ENCODE data around the gene TACR1. TPM values are rescaled to one million over a fixed set of nuclear protein-coding genes. Genes with fewer than 3 reads are reported as not detected.
A peak's percentile ranks its signal among the peaks of the same experiment; 100 is the strongest.

Gene TACR1
- total and polyA plus RNA-seq, 8 donors = 0.14 to 3.5 (median 0.49) TPM; not detected in 4

GRCh38 chr2:75134860-75135259 is 64.5 kb downstream of the TACR1 start:
- peaks cover 0 to 8% (median 3%) of the 10 kb centered on the region in 4 donors for H3K4me1 ChIP-seq
- 48 to 83% (median 69%) methylated on average over 1 of the region's 1 CpG for WGBS, 5 donors
- H3K4me3 ChIP-seq = no peak overlapping the region
- H3K27me3 ChIP-seq = no peaks in the 10 kb centered on the region
- no peak overlapping the region for H3K27ac ChIP-seq
- no peaks in the 10 kb centered on the region for H3K36me3 ChIP-seq
- no peaks in the 10 kb centered on the region for H3K9me3 ChIP-seq
- TF ChIP-seq POLR2A (IDR thresholded peaks at IDR 0.05) (no peak), POLR2AphosphoS5 (IDR thresholded peaks at IDR 0.05) (no peak), EP300 (IDR thresholded peaks at IDR 0.05) (no peak)
- TF ChIP-seq, protein P1, sequence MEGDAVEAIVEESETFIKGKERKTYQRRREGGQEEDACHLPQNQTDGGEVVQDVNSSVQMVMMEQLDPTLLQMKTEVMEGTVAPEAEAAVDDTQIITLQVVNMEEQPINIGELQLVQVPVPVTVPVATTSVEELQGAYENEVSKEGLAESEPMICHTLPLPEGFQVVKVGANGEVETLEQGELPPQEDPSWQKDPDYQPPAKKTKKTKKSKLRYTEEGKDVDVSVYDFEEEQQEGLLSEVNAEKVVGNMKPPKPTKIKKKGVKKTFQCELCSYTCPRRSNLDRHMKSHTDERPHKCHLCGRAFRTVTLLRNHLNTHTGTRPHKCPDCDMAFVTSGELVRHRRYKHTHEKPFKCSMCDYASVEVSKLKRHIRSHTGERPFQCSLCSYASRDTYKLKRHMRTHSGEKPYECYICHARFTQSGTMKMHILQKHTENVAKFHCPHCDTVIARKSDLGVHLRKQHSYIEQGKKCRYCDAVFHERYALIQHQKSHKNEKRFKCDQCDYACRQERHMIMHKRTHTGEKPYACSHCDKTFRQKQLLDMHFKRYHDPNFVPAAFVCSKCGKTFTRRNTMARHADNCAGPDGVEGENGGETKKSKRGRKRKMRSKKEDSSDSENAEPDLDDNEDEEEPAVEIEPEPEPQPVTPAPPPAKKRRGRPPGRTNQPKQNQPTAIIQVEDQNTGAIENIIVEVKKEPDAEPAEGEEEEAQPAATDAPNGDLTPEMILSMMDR (IDR thresholded peaks at IDR 0.05) = no peak
- intact Hi-C loops (cut with DNase I; ENCODE audit: low total_unique reads) = no loop called here
- peak in 1 of 2 donors; percentile 50 for DNase-seq

DNA sequence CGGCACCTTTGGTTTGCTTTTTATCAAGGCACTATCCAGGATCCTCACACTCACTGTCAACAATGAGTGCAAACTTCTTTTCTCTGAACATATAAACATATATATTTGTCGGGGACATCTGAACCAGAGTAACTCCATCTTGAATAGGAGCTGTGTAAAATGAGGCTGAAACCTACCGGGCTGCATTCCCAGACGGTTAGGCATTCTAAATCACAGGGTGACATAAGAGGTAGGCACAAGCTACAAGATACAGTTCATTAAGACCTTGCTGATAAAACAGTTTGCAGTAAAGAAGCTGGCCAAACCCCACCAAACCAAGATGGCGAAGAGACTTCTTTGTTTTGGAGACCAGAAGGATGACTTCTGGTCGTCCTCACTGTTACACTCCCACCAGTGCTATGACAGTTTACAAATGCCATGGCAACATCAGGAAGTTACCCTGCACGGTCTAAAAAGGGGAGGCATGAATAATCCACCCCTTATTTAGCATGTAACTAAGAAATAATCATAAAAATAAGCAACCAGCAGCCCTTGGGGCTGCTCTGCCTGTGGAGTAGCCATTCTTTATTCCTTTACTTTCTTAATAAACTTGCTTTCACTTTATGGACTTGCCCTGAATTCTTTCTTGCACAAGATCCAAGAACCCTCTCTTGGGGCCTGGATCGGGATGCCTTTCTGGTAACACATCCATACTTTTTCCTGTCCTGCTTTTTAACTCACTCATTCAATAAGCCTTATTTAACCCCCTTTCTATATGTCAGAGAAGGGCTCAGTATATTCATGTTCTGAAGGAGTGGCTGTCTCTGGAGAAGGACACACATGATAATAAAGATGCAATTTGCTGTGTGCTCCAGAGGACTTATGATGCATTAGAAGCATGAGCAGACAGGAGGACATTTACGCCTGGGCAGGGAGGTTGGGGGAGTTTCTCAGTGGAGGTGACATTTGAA is 65.4 kb downstream of the TACR1 start:
- Histone ChIP-seq H3K4me3 (no peak overlapping the region), H3K36me3 (no peaks in the 10 kb centered on the region), H3K9me3 (no peaks in the 10 kb centered on the region), H3K27me3 (no peaks in the 10 kb centered on the region), H3K27ac (no peak overlapping the region), H3K4me1 (peaks cover 0 to 8% (median 3%) of the 10 kb centered on the region in 4 donors)
- 71 to 81% (median 74%) methylated on average over 9 of the region's 9 CpGs for WGBS, 5 donors
- DNase-seq = no peak
- TF ChIP-seq POLR2AphosphoS5 (IDR thresholded peaks at IDR 0.05) (no peak), EP300 (IDR thresholded peaks at IDR 0.05) (no peak), POLR2A (IDR thresholded peaks at IDR 0.05) (no peak)
- TF ChIP-seq, protein P1 (IDR thresholded peaks at IDR 0.05) = no peak
- intact Hi-C loops (cut with DNase I; ENCODE audit: low total_unique reads) = no loop called here

DNA sequence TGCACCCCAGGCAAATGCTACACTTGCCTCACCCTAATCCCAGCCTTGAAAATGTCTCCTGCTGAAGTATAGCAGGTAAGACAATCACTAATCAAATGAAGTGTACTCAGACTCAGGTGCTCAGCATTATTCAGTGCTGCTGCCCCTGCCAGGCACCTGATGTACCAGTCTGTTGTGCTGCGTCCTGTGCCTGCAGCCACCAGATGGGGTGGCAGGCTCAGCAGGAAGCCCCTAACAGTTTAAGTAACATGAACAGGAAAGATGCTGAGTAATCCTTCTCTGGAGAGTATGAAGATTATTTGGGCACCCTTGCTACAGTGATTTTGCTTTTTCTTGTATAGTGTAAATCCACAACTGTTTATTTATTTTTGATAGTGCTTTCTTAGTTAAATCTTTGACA is 69.1 kb downstream of the TACR1 start:
- Histone ChIP-seq H3K27ac (no peak overlapping the region), H3K36me3 (no peaks in the 10 kb centered on the region), H3K27me3 (no peaks in the 10 kb centered on the region), H3K4me3 (no peak overlapping the region), H3K4me1 (peaks cover 0 to 8% (median 3%) of the 10 kb centered on the region in 4 donors), H3K9me3 (peaks cover 0 to 7% (median 3%) of the 10 kb centered on the region in 4 donors)
- 27 to 57% (median 38%) methylated on average over 1 of the region's 1 CpG for WGBS, 5 donors
- intact Hi-C loops (cut with DNase I; ENCODE audit: low total_unique reads) = no loop called here
- TF ChIP-seq, protein P1 (IDR thresholded peaks at IDR 0.05) = no peak
- TF ChIP-seq POLR2A (IDR thresholded peaks at IDR 0.05) (no peak), POLR2AphosphoS5 (IDR thresholded peaks at IDR 0.05) (no peak), EP300 (IDR thresholded peaks at IDR 0.05) (no peak)
- peak in 1 of 2 donors; percentile 34 for DNase-seq

- DNase-seq = no peak
- Histone ChIP-seq H3K36me3 (no peaks in the 10 kb centered on the region), H3K4me3 (no peak overlapping the region), H3K4me1 (no peaks in the 10 kb centered on the region), H3K27ac (no peak overlapping the region), H3K9me3 (peaks cover 0 to 7% (median 3%) of the 10 kb centered on the region in 4 donors), H3K27me3 (no peaks in the 10 kb centered on the region)
- TF ChIP-seq EP300 (IDR thresholded peaks at IDR 0.05) (no peak), POLR2A (IDR thresholded peaks at IDR 0.05) (no peak), POLR2AphosphoS5 (IDR thresholded peaks at IDR 0.05) (no peak)
- TF ChIP-seq, protein P1 (IDR thresholded peaks at IDR 0.05) = no peak
- 72 to 74% (median 73%) methylated on average over 6 of the region's 6 CpGs for WGBS, 5 donors
- intact Hi-C loops (cut with DNase I; ENCODE audit: low total_unique reads) = no loop called here
Observed at GRCh38 chr2:75123876-75124275, 75.4 kb downstream of the TACR1 start.
